H1 (cell line): Measurements from ENCODE around the gene TPRKB. TPM values are rescaled to one million over a fixed set of nuclear protein-coding genes. Genes with fewer than 3 reads are reported as not detected.

Source experiments
- EZH2 ChIP-seq: fragments of 200-600 bp; sonication (generic); IDR thresholded peaks from 2 replicates; pipeline ENCODE4 v1.7.1; 2012; ENCODE audit warnings: low read depth, mild to moderate bottlenecking, moderate library complexity, low read length, inconsistent platforms; ENCODE audit not compliant: severe bottlenecking
- GABPA ChIP-seq: IDR thresholded peaks from 2 replicates; pipeline ENCODE4 v1.6.1; 2011; ENCODE audit warnings: mild to moderate bottlenecking, low read length, moderate library complexity, borderline replicate concordance; ENCODE audit not compliant: insufficient read depth
- KDM4A ChIP-seq: IDR thresholded peaks from one replicate; pipeline ENCODE4 v1.7.1; 2012; ENCODE audit warnings: low read depth, mild to moderate bottlenecking, moderate library complexity, low read length, inconsistent platforms; ENCODE audit not compliant: severe bottlenecking
- NRF1 ChIP-seq: IDR thresholded peaks from 2 replicates; pipeline ENCODE4 v1.6.1; 2011; ENCODE audit warnings: mild to moderate bottlenecking, low read depth, low read length, improper control_type of control experiment
- POLR2AphosphoS5 ChIP-seq: IDR thresholded peaks from 2 replicates; pipeline ENCODE4 v1.6.1; 2011; ENCODE audit warnings: low read depth, low read length
- SAP30 ChIP-seq: fragments of 300-600 bp; sonication (generic); IDR thresholded peaks from 2 replicates; pipeline ENCODE4 v1.7.1; 2012; ENCODE audit warnings: low read length, moderate library complexity, mild to moderate bottlenecking, inconsistent platforms; ENCODE audit not compliant: insufficient read depth, insufficient replicate concordance
- SP1 ChIP-seq: IDR thresholded peaks from 2 replicates; pipeline ENCODE4 v1.6.1; 2011; ENCODE audit warnings: low read depth, low read length
- polyA plus RNA-seq, 7 experiments: library from polyadenylated mRNA; depleted of rRNA in 3 of 7; stranded (reverse) in 5 of 7; unstranded in 2 of 7; fragments of >200 nt in 5 of 7; fragments of 200-250 nt in 2 of 7; gene quantifications; 1 replicate in 5 of 7; 2 replicates in 1 of 7; 4 replicates in 1 of 7; pipeline versions ENCODE4 v1.2.1 to v1.2.3, GENCODE V29; 2011 to 2013; ENCODE audit warnings: missing spikeins in 2 of 7, mixed read lengths in 2 of 7
- total RNA-seq: library from RNA; stranded (reverse); fragmentation: NEBNext Ultra II Directional; extraction: Animal tissue kit (Norgen Biotek cat#: 25700); gene quantifications from 2 replicates; pipeline ENCODE4 v1.2.1, GENCODE V29; 2021
- TF ChIP-seq, protein P1 (sequence below): fragments of 300-600 bp; sonication (generic); IDR thresholded peaks from 2 replicates; pipeline ENCODE4 v1.7.1; 2012; ENCODE audit warnings: low read length, moderate library complexity, mild to moderate bottlenecking, inconsistent platforms; ENCODE audit not compliant: insufficient replicate concordance

Gene TPRKB
- total and polyA plus RNA-seq, 2 of the 8 experiments (the other 6 are each of a cell fraction or from before 2014, with no cell fraction given): 40.3 to 41.6 TPM

GRCh38 chr2:73707636-73708035 is 29.5 kb downstream of the TPRKB start (continued):
- TF ChIP-seq, protein P1, sequence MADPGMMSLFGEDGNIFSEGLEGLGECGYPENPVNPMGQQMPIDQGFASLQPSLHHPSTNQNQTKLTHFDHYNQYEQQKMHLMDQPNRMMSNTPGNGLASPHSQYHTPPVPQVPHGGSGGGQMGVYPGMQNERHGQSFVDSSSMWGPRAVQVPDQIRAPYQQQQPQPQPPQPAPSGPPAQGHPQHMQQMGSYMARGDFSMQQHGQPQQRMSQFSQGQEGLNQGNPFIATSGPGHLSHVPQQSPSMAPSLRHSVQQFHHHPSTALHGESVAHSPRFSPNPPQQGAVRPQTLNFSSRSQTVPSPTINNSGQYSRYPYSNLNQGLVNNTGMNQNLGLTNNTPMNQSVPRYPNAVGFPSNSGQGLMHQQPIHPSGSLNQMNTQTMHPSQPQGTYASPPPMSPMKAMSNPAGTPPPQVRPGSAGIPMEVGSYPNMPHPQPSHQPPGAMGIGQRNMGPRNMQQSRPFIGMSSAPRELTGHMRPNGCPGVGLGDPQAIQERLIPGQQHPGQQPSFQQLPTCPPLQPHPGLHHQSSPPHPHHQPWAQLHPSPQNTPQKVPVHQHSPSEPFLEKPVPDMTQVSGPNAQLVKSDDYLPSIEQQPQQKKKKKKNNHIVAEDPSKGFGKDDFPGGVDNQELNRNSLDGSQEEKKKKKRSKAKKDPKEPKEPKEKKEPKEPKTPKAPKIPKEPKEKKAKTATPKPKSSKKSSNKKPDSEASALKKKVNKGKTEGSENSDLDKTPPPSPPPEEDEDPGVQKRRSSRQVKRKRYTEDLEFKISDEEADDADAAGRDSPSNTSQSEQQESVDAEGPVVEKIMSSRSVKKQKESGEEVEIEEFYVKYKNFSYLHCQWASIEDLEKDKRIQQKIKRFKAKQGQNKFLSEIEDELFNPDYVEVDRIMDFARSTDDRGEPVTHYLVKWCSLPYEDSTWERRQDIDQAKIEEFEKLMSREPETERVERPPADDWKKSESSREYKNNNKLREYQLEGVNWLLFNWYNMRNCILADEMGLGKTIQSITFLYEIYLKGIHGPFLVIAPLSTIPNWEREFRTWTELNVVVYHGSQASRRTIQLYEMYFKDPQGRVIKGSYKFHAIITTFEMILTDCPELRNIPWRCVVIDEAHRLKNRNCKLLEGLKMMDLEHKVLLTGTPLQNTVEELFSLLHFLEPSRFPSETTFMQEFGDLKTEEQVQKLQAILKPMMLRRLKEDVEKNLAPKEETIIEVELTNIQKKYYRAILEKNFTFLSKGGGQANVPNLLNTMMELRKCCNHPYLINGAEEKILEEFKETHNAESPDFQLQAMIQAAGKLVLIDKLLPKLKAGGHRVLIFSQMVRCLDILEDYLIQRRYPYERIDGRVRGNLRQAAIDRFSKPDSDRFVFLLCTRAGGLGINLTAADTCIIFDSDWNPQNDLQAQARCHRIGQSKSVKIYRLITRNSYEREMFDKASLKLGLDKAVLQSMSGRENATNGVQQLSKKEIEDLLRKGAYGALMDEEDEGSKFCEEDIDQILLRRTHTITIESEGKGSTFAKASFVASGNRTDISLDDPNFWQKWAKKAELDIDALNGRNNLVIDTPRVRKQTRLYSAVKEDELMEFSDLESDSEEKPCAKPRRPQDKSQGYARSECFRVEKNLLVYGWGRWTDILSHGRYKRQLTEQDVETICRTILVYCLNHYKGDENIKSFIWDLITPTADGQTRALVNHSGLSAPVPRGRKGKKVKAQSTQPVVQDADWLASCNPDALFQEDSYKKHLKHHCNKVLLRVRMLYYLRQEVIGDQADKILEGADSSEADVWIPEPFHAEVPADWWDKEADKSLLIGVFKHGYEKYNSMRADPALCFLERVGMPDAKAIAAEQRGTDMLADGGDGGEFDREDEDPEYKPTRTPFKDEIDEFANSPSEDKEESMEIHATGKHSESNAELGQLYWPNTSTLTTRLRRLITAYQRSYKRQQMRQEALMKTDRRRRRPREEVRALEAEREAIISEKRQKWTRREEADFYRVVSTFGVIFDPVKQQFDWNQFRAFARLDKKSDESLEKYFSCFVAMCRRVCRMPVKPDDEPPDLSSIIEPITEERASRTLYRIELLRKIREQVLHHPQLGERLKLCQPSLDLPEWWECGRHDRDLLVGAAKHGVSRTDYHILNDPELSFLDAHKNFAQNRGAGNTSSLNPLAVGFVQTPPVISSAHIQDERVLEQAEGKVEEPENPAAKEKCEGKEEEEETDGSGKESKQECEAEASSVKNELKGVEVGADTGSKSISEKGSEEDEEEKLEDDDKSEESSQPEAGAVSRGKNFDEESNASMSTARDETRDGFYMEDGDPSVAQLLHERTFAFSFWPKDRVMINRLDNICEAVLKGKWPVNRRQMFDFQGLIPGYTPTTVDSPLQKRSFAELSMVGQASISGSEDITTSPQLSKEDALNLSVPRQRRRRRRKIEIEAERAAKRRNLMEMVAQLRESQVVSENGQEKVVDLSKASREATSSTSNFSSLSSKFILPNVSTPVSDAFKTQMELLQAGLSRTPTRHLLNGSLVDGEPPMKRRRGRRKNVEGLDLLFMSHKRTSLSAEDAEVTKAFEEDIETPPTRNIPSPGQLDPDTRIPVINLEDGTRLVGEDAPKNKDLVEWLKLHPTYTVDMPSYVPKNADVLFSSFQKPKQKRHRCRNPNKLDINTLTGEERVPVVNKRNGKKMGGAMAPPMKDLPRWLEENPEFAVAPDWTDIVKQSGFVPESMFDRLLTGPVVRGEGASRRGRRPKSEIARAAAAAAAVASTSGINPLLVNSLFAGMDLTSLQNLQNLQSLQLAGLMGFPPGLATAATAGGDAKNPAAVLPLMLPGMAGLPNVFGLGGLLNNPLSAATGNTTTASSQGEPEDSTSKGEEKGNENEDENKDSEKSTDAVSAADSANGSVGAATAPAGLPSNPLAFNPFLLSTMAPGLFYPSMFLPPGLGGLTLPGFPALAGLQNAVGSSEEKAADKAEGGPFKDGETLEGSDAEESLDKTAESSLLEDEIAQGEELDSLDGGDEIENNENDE: no peak
- TF ChIP-seq SP1 (no peak), KDM4A (no peak), GABPA (no peak), EZH2 (no peak), SAP30 (no peak), POLR2AphosphoS5 (no peak), NRF1 (no peak)
